Fibroblast of skin of back (primary cell): ENCODE results near the gene ZNF827. TPM values are rescaled to one million over a fixed set of nuclear protein-coding genes. Genes with fewer than 3 reads are reported as not detected.

Experiments
- DNase-seq: peaks from one replicate; pipeline ENCODE4 v3.0.0-alpha.2; 2013
- polyA plus RNA-seq, 2 experiments: library from polyadenylated mRNA; unstranded; fragments of 120-200 nt; gene quantifications; one replicate each; pipeline ENCODE4 v1.2.1, GENCODE V29; 2013; ENCODE audit not compliant: insufficient read length in 2 of 2

The ZNF827 gene, protein sequence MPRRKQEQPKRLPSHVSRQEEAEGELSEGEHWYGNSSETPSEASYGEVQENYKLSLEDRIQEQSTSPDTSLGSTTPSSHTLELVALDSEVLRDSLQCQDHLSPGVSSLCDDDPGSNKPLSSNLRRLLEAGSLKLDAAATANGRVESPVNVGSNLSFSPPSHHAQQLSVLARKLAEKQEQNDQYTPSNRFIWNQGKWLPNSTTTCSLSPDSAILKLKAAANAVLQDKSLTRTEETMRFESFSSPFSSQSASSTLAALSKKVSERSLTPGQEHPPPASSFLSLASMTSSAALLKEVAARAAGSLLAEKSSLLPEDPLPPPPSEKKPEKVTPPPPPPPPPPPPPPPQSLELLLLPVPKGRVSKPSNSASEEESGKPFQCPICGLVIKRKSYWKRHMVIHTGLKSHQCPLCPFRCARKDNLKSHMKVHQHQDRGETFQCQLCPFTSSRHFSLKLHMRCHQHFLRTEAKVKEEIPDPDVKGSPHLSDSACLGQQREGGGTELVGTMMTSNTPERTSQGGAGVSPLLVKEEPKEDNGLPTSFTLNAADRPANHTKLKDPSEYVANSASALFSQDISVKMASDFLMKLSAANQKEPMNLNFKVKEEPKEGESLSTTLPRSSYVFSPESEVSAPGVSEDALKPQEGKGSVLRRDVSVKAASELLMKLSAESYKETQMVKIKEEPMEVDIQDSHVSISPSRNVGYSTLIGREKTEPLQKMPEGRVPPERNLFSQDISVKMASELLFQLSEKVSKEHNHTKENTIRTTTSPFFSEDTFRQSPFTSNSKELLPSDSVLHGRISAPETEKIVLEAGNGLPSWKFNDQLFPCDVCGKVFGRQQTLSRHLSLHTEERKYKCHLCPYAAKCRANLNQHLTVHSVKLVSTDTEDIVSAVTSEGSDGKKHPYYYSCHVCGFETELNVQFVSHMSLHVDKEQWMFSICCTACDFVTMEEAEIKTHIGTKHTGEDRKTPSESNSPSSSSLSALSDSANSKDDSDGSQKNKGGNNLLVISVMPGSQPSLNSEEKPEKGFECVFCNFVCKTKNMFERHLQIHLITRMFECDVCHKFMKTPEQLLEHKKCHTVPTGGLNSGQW
- polyA plus RNA-seq (2013, experiment 1 of 2; ENCODE audit: insufficient read length) = 14.3 TPM
- polyA plus RNA-seq (2013, experiment 2 of 2; ENCODE audit: insufficient read length) = 15.7 TPM

DNA sequence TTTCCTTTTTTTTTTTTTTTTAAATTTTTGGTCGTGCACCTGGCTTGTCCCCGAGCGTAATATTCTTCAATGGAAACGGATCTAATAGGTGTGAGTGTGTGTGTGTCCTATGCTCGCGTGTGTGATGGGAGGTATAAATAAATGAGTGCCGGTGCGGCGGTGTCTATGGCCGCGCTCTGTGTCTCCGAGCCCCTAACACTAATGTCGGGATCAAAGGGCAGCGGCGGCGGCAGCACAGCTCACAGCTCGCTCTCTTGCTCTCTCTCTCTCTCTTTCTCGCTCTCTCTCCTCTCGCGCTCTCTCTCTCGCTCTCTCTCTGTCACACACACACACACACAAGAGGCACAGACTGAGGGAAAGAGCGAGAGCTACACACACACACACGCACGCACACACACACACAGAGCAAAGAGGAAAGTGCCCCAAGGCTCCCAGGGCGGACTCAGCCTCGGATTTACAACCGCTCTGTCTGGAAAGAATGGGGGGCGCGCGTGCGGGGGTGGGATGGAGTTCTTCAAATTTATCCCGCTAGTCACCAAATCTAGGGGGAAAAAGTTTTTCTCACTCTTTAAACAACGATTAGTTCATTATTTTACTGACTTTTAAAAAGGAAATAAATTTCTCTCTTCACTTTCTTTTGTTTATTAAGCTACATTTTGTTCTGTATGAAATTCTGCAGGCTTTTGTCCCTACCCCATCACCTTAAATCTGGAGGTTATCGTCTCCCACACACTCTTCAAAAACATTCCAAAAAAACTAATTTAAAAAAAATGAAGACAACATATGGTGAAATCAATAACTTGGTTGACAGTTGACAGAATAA, at the start of gene ZNF827:
TSS of gene ZNF827 (minus strand) at position 206 of the 823 bp plus-strand sequence. CDS start 416 bp downstream, outside the sequence.
- DNase-seq = peak; percentile 80

- no peak for DNase-seq
Measured at GRCh38 chr4:145984563-145984962, 45.9 kb upstream of the ZNF827 start.

- DNase-seq = no peak
Measured at GRCh38 chr4:145982791-145983190, 44.2 kb upstream of the ZNF827 start.

DNA sequence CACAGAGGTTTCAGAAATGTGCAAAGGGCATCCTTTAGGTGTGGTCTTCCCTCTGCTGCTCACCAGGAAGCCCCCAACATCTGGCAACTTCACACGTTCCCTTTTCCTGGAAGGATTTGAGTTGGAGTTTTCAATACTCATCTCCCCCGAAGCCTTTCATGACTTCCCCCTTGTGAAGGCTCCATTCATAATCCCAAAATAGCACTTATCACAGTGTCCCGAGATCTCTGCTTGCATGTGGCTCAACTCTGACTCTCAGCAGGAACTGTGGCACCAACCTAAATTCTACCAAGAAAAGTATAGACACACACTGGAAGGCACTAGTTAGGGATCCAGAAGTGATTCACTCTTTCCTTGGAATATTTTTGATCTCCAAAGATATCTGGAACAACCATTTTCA, 40.5 kb upstream of the ZNF827 start:
- DNase-seq = no peak

DNA sequence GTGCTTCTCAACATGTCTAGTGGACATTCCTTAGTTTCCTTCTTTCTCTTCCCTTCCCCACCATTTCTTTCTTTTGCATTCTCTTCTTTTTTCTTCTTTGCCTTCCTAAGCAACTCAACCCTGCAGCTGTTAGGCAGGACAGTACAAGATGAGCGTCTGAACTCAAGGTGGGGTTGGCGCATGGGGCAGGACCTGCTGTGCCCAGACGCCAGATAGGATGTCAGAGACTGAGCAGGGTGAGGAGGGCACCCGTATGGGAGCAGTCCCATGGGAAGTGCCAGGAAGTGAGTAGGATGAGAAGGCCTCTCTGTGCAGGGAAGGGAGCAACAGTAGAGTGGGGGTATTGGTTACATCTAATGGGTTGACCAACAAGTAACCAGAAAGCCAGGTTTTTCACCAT, 38.1 kb upstream of the ZNF827 start:
- no peak for DNase-seq

- no peak for DNase-seq
Measured at GRCh38 chr4:145960012-145960411, 21.4 kb upstream of the ZNF827 start.

- DNase-seq = no peak
Measured at GRCh38 chr4:145957302-145957701, 18.7 kb upstream of the ZNF827 start.

DNA sequence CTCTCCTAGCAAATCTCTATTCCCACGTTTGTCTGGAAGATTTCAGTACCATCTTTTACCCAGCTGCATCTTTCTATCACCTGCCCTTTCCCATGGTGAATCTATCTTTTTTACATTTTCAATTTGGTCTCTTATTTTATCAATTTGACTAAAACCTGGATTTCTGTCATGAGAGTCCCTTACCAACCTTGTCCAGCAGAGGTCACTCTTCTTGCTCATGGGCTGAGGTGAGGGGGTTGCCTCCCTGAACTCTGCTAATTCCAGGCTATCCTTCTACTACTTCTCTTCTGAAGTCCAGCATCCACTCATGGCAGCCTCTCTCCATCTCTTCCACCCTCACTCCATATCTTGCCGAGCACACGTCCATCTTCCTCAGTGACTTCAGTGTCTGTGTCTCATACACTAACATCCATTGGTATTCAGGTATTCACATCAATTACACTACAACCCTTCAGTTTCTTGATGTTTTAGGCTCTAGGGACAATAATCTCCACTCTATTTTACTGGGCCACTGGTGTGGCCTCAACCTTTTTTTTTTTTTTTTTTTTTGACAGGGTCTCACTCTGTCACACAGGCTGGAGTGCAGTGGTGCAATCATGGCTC, 17.8 kb upstream of the ZNF827 start:
- DNase-seq = peak; percentile 50

DNA sequence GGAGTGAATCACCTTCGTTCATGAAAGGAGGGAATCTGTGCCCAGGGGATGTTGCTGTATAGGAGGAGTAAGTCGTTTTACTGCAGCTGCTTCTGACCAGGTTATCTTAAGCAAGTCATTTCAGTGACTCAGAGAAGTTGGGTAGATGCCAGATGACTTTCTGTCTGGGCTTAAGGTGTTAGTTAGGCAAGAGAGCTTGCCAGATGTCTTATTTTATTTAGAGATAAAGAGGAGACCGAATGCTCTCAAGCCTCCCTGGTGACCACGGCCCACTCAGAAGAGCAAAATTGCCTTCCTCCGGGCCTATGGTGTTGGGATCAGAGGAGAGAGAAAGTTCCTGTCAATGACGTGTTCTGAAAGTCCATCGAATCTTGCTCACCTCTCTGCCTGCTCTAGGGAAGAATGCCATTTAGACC, 16.3 kb upstream of the ZNF827 start:
- DNase-seq = peak; percentile 71

GRCh38 chr4:145951931-145952330, 13.3 kb upstream of the ZNF827 start:
- no peak for DNase-seq

DNA sequence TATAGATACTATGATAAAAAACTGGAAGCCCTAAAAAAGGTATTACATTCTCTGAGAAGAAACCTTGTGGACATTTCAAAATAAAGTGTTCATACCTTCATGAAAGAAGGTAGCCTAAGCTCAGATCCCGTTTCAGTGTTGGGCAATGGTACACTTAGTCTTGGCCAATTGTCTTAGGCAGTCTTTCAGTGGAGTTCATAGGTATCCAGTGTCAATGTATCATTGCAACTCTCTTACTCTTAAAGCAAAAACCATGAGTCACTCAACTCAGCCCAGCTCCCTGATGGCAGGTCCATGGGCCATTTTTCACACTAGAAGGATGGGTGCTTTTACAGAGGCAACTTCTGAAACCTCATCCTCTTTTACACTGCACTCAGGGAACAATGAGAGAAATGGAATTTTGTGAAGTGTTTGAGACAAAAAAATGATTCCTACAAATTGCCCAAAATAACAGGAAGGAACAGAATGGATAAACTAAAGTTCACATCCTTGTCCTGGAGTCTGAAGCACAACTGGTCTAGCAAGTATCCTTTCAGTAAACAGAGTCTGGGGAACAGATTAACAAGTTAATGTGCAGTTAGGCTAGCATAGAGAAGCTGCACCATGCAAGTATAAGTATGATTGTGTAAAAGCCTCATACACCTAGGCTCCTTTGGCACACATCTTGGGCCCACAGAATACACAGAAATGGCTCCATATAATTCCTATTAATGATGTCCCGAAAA, 7.0 kb upstream of the ZNF827 start:
- DNase-seq = no peak

GRCh38 chr4:145944886-145945285, 6.3 kb upstream of the ZNF827 start:
- DNase-seq = no peak

- peak; percentile 44 for DNase-seq
Measured at GRCh38 chr4:145939856-145940255, 1.2 kb upstream of the ZNF827 start.

- DNase-seq = no peak
Measured at GRCh38 chr4:145939441-145939750, 773 bp upstream of the ZNF827 start.

- peak; percentile 48 for DNase-seq
Measured at GRCh38 chr4:145937971-145938611, 532 bp downstream of the ZNF827 start.

GRCh38 chr4:145936997-145937901, 1.4 kb downstream of the ZNF827 start:
- peak; percentile 79 for DNase-seq

DNA sequence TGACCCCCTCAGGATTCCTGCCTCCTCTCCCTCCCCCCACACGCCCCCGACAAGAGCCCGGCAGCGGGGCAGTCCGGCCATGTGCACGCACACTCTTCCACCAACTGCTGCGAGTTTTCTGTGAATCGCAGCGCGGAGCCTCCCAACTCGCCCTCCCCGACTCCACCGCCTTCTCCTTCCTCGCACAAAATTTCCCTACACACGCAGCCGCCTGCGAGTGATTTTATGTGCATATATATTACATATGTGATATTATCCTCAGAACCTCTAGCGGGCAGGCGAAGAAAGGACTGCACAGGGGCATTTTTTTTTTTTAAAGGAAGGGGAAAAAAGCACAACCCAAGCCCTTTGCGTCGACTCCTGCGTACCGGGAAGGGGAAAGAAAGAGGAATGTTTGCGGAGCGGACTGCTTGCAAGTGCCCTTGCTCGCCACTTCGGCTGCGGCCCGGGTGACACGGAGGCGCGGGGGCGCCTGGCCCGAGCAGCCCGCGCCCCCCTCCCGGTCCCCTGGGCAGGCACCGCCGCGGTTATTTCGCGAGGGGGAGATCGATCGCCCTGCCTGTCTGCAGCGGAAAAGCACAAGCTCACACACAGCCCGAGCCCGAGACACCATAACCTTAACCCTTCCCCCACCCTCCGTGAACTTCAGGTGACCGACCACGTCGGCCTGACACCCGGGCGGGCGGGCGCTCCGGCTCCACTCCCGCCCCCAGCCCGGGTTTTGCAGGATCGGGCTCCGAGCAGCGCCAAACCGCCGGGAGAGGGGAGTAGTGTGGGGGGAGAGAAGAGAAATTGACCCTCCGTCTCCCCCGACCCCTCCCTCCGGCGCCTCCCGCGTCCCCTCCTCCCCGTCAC, 2.3 kb downstream of the ZNF827 start:
- DNase-seq = peak; percentile 77
